ENCODE data around the gene PPT1.
A peak's percentile ranks its signal among the peaks of the same experiment; 100 is the strongest.
"Not testable (repeated sequence)": the region's sequence is repeated elsewhere in the genome, so short reads cannot be mapped to it uniquely, and the experiment has no call there.

PPT1 gene

GRCh38 chr1:40047276-40047675, 49.8 kb downstream of the PPT1 start:
- Histone ChIP-seq H3K4me1 (ENCODE audit: control insufficient read depth, insufficient read depth, low read length) (peaks cover 4% of the 10 kb centered on the region), H3K27me3 (ENCODE audit: control insufficient read depth, insufficient read depth, low read length) (no peaks in the 10 kb centered on the region), H3K4me3 (ENCODE audit: low read depth, low read length) (no peak overlapping the region), H3K9me3 (ENCODE audit: control insufficient read depth, insufficient read depth, low read length) (no peaks in the 10 kb centered on the region), H3K36me3 (ENCODE audit: control insufficient read depth, insufficient read depth, low read length) (peaks cover 4% of the 10 kb centered on the region), H3K9ac (ENCODE audit: low read depth, low read length) (no peak overlapping the region)

- H3K27me3 ChIP-seq (ENCODE audit: control insufficient read depth, insufficient read depth, low read length): no peaks in the 10 kb centered on the region
- H3K4me1 ChIP-seq (ENCODE audit: control insufficient read depth, insufficient read depth, low read length): peaks cover 9% of the 10 kb centered on the region
- H3K9me3 ChIP-seq (ENCODE audit: control insufficient read depth, insufficient read depth, low read length): no peaks in the 10 kb centered on the region
- H3K9ac ChIP-seq (ENCODE audit: low read depth, low read length): no peak overlapping the region
- peaks cover 4% of the 10 kb centered on the region for H3K36me3 ChIP-seq (ENCODE audit: control insufficient read depth, insufficient read depth, low read length)
- no peak overlapping the region for H3K4me3 ChIP-seq (ENCODE audit: low read depth, low read length)
Measured at GRCh38 chr1:40045766-40046165, 51.3 kb downstream of the PPT1 start.

- Histone ChIP-seq H3K4me1 (ENCODE audit: control insufficient read depth, insufficient read depth, low read length) (peaks cover 9% of the 10 kb centered on the region), H3K4me3 (ENCODE audit: low read depth, low read length) (no peak overlapping the region)
Measured at GRCh38 chr1:40045182-40045581, 51.9 kb downstream of the PPT1 start.

GRCh38 chr1:40044110-40044509, 52.9 kb downstream of the PPT1 start:
- no peaks in the 10 kb centered on the region for H3K9me3 ChIP-seq (ENCODE audit: control insufficient read depth, insufficient read depth, low read length)
- no peaks in the 10 kb centered on the region for H3K27me3 ChIP-seq (ENCODE audit: control insufficient read depth, insufficient read depth, low read length)
- H3K36me3 ChIP-seq (ENCODE audit: control insufficient read depth, insufficient read depth, low read length): peaks cover 4% of the 10 kb centered on the region
- no peak overlapping the region for H3K4me3 ChIP-seq (ENCODE audit: low read depth, low read length)
- H3K9ac ChIP-seq (ENCODE audit: low read depth, low read length): no peak overlapping the region
- H3K4me1 ChIP-seq (ENCODE audit: control insufficient read depth, insufficient read depth, low read length): peaks cover 10% of the 10 kb centered on the region

More at GRCh38 chr1:40045182-40045581, 51.9 kb downstream of the PPT1 start:
- peaks cover 4% of the 10 kb centered on the region for H3K36me3 ChIP-seq (ENCODE audit: control insufficient read depth, insufficient read depth, low read length)
- no peak overlapping the region for H3K9ac ChIP-seq (ENCODE audit: low read depth, low read length)
- no peaks in the 10 kb centered on the region for H3K27me3 ChIP-seq (ENCODE audit: control insufficient read depth, insufficient read depth, low read length)
- no peaks in the 10 kb centered on the region for H3K9me3 ChIP-seq (ENCODE audit: control insufficient read depth, insufficient read depth, low read length)

- peaks cover 12% of the 10 kb centered on the region for H3K4me1 ChIP-seq (ENCODE audit: control insufficient read depth, insufficient read depth, low read length)
Measured at GRCh38 chr1:40042341-40042740, 54.7 kb downstream of the PPT1 start.

GRCh38 chr1:40041466-40041838, 55.6 kb downstream of the PPT1 start:
- no peaks in the 10 kb centered on the region for H3K27me3 ChIP-seq (ENCODE audit: control insufficient read depth, insufficient read depth, low read length)
- H3K9me3 ChIP-seq (ENCODE audit: control insufficient read depth, insufficient read depth, low read length): no peaks in the 10 kb centered on the region
- H3K9ac ChIP-seq (ENCODE audit: low read depth, low read length): peak overlapping the region; percentile 91
- H3K4me3 ChIP-seq (ENCODE audit: low read depth, low read length): peak overlapping the region; percentile 97
- peaks cover 12% of the 10 kb centered on the region for H3K4me1 ChIP-seq (ENCODE audit: control insufficient read depth, insufficient read depth, low read length)
- peaks cover 4% of the 10 kb centered on the region for H3K36me3 ChIP-seq (ENCODE audit: control insufficient read depth, insufficient read depth, low read length)

More at GRCh38 chr1:40042341-40042740, 54.7 kb downstream of the PPT1 start:
- Histone ChIP-seq H3K4me3 (ENCODE audit: low read depth, low read length) (no peak overlapping the region), H3K27me3 (ENCODE audit: control insufficient read depth, insufficient read depth, low read length) (no peaks in the 10 kb centered on the region), H3K36me3 (ENCODE audit: control insufficient read depth, insufficient read depth, low read length) (peaks cover 4% of the 10 kb centered on the region), H3K9me3 (ENCODE audit: control insufficient read depth, insufficient read depth, low read length) (no peaks in the 10 kb centered on the region), H3K9ac (ENCODE audit: low read depth, low read length) (no peak overlapping the region)

- Histone ChIP-seq H3K4me3 (ENCODE audit: low read depth, low read length) (peak within 1 kb of the TSS; percentile 97), H3K36me3 (ENCODE audit: control insufficient read depth, insufficient read depth, low read length) (peaks cover 4% of the 10 kb centered on the region), H3K4me1 (ENCODE audit: control insufficient read depth, insufficient read depth, low read length) (peaks cover 12% of the 10 kb centered on the region), H3K9me3 (ENCODE audit: control insufficient read depth, insufficient read depth, low read length) (no peaks in the 10 kb centered on the region), H3K9ac (ENCODE audit: low read depth, low read length) (peak within 1 kb of the TSS; percentile 92), H3K27me3 (ENCODE audit: control insufficient read depth, insufficient read depth, low read length) (no peaks in the 10 kb centered on the region)
Measured at GRCh38 chr1:40040511-40041465, 56.3 kb downstream of the PPT1 start, which contains the start of gene CAP1. Gene CAP1 (plus strand): TSS chr1:40040729. CDS start chr1:40059347, 18,618 bp downstream.

GRCh38 chr1:40039757-40040510, 57.1 kb downstream of the PPT1 start:
- H3K4me3 ChIP-seq (ENCODE audit: low read depth, low read length): peak overlapping the region; percentile 92
- peak overlapping the region; percentile 92 for H3K9ac ChIP-seq (ENCODE audit: low read depth, low read length)
- no peaks in the 10 kb centered on the region for H3K27me3 ChIP-seq (ENCODE audit: control insufficient read depth, insufficient read depth, low read length)
- H3K4me1 ChIP-seq (ENCODE audit: control insufficient read depth, insufficient read depth, low read length): peaks cover 12% of the 10 kb centered on the region
- H3K9me3 ChIP-seq (ENCODE audit: control insufficient read depth, insufficient read depth, low read length): no peaks in the 10 kb centered on the region
- H3K36me3 ChIP-seq (ENCODE audit: control insufficient read depth, insufficient read depth, low read length): peaks cover 4% of the 10 kb centered on the region

- H3K4me1 ChIP-seq (ENCODE audit: control insufficient read depth, insufficient read depth, low read length): peaks cover 12% of the 10 kb centered on the region
- H3K9me3 ChIP-seq (ENCODE audit: control insufficient read depth, insufficient read depth, low read length): no peaks in the 10 kb centered on the region
- H3K4me3 ChIP-seq (ENCODE audit: low read depth, low read length): peak overlapping the region; percentile 92
- H3K9ac ChIP-seq (ENCODE audit: low read depth, low read length): peak overlapping the region; percentile 92
- H3K27me3 ChIP-seq (ENCODE audit: control insufficient read depth, insufficient read depth, low read length): no peaks in the 10 kb centered on the region
- peaks cover 4% of the 10 kb centered on the region for H3K36me3 ChIP-seq (ENCODE audit: control insufficient read depth, insufficient read depth, low read length)
Measured at GRCh38 chr1:40039245-40039756, 57.8 kb downstream of the PPT1 start.

- Histone ChIP-seq H3K4me1 (ENCODE audit: control insufficient read depth, insufficient read depth, low read length) (peaks cover 12% of the 10 kb centered on the region), H3K36me3 (ENCODE audit: control insufficient read depth, insufficient read depth, low read length) (peaks cover 4% of the 10 kb centered on the region), H3K4me3 (ENCODE audit: low read depth, low read length) (no peak overlapping the region), H3K9me3 (ENCODE audit: control insufficient read depth, insufficient read depth, low read length) (no peaks in the 10 kb centered on the region), H3K27me3 (ENCODE audit: control insufficient read depth, insufficient read depth, low read length) (no peaks in the 10 kb centered on the region), H3K9ac (ENCODE audit: low read depth, low read length) (no peak overlapping the region)
Measured at GRCh38 chr1:40038697-40039096, 58.4 kb downstream of the PPT1 start.

- H3K9ac ChIP-seq (ENCODE audit: low read depth, low read length); H3K9me3 ChIP-seq (ENCODE audit: control insufficient read depth, insufficient read depth, low read length); H3K36me3 ChIP-seq (ENCODE audit: control insufficient read depth, insufficient read depth, low read length): not testable (repeated sequence)
Measured at GRCh38 chr1:40037254-40037653, 59.8 kb downstream of the PPT1 start.

More at GRCh38 chr1:40037254-40037653, 59.8 kb downstream of the PPT1 start:
- not testable (repeated sequence) for H3K4me3 ChIP-seq (ENCODE audit: low read depth, low read length); H3K27me3 ChIP-seq (ENCODE audit: control insufficient read depth, insufficient read depth, low read length)
- H3K4me1 ChIP-seq (ENCODE audit: control insufficient read depth, insufficient read depth, low read length): peaks cover 11% of the 10 kb centered on the region

Data from iPS-15b (cell line).